Kidney (tissue), 14 donors: ENCODE measurements around the gene MEGF6. TPM values are rescaled to one million over a fixed set of nuclear protein-coding genes. Genes with fewer than 3 reads are reported as not detected.

Experiments
- DNase-seq, 5 donors: peaks; one replicate each; pipeline ENCODE4 v3.0.0-alpha.2; 2013 to 2020
- FAIRE-seq: peaks from 2 replicates; lab custom pipeline; 2012; peaks lifted over from hg19 to GRCh38; lab: Jason Lieb, UNC
- H3K27ac ChIP-seq, 2 donors: one replicate each; pipeline ENCODE4 v1.7.0; 2013; ENCODE audit warnings: low read depth in 2 of 2, low read length in 2 of 2, inconsistent platforms in 1 of 2
- H3K27me3 ChIP-seq: one replicate; pipeline ENCODE4 v1.7.1; 2013; ENCODE audit warnings: low read length, inconsistent platforms; ENCODE audit not compliant: control insufficient read depth, insufficient read depth
- H3K36me3 ChIP-seq, 3 donors: one replicate each; pipeline versions ENCODE4 v1.7.0 to v1.7.1; 2013; ENCODE audit warnings: low read length in 3 of 3, control low read depth in 1 of 3, inconsistent platforms in 1 of 3; ENCODE audit not compliant: insufficient read depth in 3 of 3, control insufficient read depth in 2 of 3
- H3K4me1 ChIP-seq, 3 donors: one replicate each; pipeline versions ENCODE4 v1.7.0 to v1.7.1; 2013; ENCODE audit warnings: low read length in 3 of 3, inconsistent platforms in 1 of 3, low read depth in 1 of 3; ENCODE audit not compliant: control insufficient read depth in 2 of 3, insufficient read depth in 2 of 3
- H3K4me3 ChIP-seq, 3 donors: one replicate each; pipeline versions ENCODE4 v1.7.0 to v1.8.1; 2013; ENCODE audit warnings: low read length in 3 of 3, control low read depth in 1 of 3, inconsistent platforms in 1 of 3
- H3K9ac ChIP-seq, 3 donors: one replicate each; pipeline versions ENCODE4 v1.7.0 to v1.7.1; 2013; ENCODE audit warnings: low read length in 3 of 3, control low read depth in 1 of 3, inconsistent platforms in 1 of 3
- H3K9me3 ChIP-seq, 3 donors: one replicate each; pipeline versions ENCODE4 v1.7.0 to v1.7.1; 2013; ENCODE audit warnings: low read length in 3 of 3, control low read depth in 1 of 3, inconsistent platforms in 1 of 3; ENCODE audit not compliant: control insufficient read depth in 2 of 3, insufficient read depth in 1 of 3
- CTCF ChIP-seq: IDR thresholded peaks from 3 replicates; pipeline ENCODE4 v1.5.1; 2012; ENCODE audit warnings: mild to moderate bottlenecking, moderate library complexity, borderline replicate concordance; ENCODE audit not compliant: insufficient read depth; ENCODE audit errors: extremely low read depth
- intact Hi-C: fragments of 100-400 bp; cut with DNase I; formaldehyde crosslinking; loops from one replicate; pipeline ENCODE4 v1.11.1; 2022
- polyA plus RNA-seq: library from polyadenylated mRNA; stranded (reverse); fragments of 350-450 nt; fragmentation: Illumina TruSeq; extraction: RNeasy Lipid Tissue Mini Kit (QIAGEN cat#74804); gene quantifications from one replicate; pipeline ENCODE4 v1.2.3, GENCODE V29; 2014; ENCODE audit warnings: low read depth, low replicate concordance; ENCODE audit not compliant: insufficient read depth
- total RNA-seq: library from RNA; stranded (reverse); fragmentation: NEBNext Ultra II Directional; extraction: Animal tissue kit (Norgen Biotek cat#: 25700); gene quantifications from one replicate; pipeline ENCODE4 v1.2.1, GENCODE V29; 2021
- donor health status: control.
- donor health status: control.
- donor health status: control.
- donor health status: control.
- donor health status: control.
- donor health status: DM: yes; HTN: yes; CAD: no.
- donor health status: Normal renal cell carcinoma (clear cell type).

MEGF6 gene
- total and polyA plus RNA-seq, 2 donors from 2014 or later, result 2.8 to 10.9 TPM

- no peak overlapping the region for H3K27ac ChIP-seq
- peak overlapping the region in 2 of 3 donors; percentile 47 to 72 for H3K4me3 ChIP-seq
- H3K27me3 ChIP-seq, result no peaks in the 10 kb centered on the region
- no peaks in the 10 kb centered on the region for H3K9me3 ChIP-seq
- H3K9ac ChIP-seq, result peak overlapping the region in 1 of 3 donors; percentile 55
- intact Hi-C loops, result no loop called here
- DNase-seq (no peak), FAIRE-seq (no peak)
- H3K4me1 ChIP-seq, result peaks cover 0 to 23% (median 16%) of the 10 kb centered on the region in 3 donors
- no peak for TF ChIP-seq CTCF
- peaks cover 4 to 25% (median 9%) of the 10 kb centered on the region in 3 donors for H3K36me3 ChIP-seq
These were observed 14.7 kb upstream of the MEGF6 start for GRCh38 chr1:3626025-3626424.

- H3K9ac ChIP-seq, result peak overlapping the region in 2 of 3 donors; percentile 20 to 55
- TF ChIP-seq CTCF, result no peak
- peak overlapping the region in 1 of 2 donors; percentile 11 for H3K27ac ChIP-seq
- peak overlapping the region; percentile 36 to 72 (median 47) for H3K4me3 ChIP-seq
- intact Hi-C loops, result no loop called here
- peak; percentile 53 to 82 (median 67) for DNase-seq
- FAIRE-seq, result no peak
- H3K9me3 ChIP-seq, result no peaks in the 10 kb centered on the region
- no peaks in the 10 kb centered on the region for H3K27me3 ChIP-seq
- peaks cover 0 to 26% (median 16%) of the 10 kb centered on the region in 3 donors for H3K4me1 ChIP-seq
- H3K36me3 ChIP-seq, result peaks cover 4 to 25% (median 7%) of the 10 kb centered on the region in 3 donors
These were observed 14.0 kb upstream of the MEGF6 start for GRCh38 chr1:3625151-3625907.

GRCh38 chr1:3624200-3625136 lies 13.2 kb upstream of the MEGF6 start, which contains the start of gene TPRG1L:
TPRG1L (plus strand) TSS chr1:3625015; CDS start chr1:3625073, 58 bp downstream.
- Histone ChIP-seq H3K9ac (peak within 1 kb of the TSS; percentile 55 to 62 (median 57)), H3K4me1 (peaks cover 0 to 26% (median 16%) of the 10 kb centered on the region in 3 donors), H3K4me3 (peak within 1 kb of the TSS; percentile 68 to 87 (median 71)), H3K9me3 (no peaks in the 10 kb centered on the region), H3K27me3 (no peaks in the 10 kb centered on the region), H3K27ac (peak within 1 kb of the TSS; percentile 8 to 43), H3K36me3 (peaks cover 3 to 22% (median 4%) of the 10 kb centered on the region in 3 donors)
- no peak for TF ChIP-seq CTCF
- intact Hi-C loops, result no loop called here
- DNase-seq (peak; percentile 98 to 99 (median 99)), FAIRE-seq (no peak)
